ENCODE results near the gene TUB.

The TUB gene

GRCh38 chr11:8036986-8037385, 44.0 kb upstream of the TUB start:
- Mint-ChIP-seq H3K27ac (no peak overlapping the region), H3K4me1 (peaks cover 27% of the 10 kb centered on the region), H3K9me3 (no peaks in the 10 kb centered on the region), H3K27me3 (ENCODE audit: low read depth) (peaks cover 27% of the 10 kb centered on the region), H3K36me3 (ENCODE audit: low read depth) (no peaks in the 10 kb centered on the region), H3K4me3 (no peak overlapping the region)
- TF ChIP-seq, protein P1, sequence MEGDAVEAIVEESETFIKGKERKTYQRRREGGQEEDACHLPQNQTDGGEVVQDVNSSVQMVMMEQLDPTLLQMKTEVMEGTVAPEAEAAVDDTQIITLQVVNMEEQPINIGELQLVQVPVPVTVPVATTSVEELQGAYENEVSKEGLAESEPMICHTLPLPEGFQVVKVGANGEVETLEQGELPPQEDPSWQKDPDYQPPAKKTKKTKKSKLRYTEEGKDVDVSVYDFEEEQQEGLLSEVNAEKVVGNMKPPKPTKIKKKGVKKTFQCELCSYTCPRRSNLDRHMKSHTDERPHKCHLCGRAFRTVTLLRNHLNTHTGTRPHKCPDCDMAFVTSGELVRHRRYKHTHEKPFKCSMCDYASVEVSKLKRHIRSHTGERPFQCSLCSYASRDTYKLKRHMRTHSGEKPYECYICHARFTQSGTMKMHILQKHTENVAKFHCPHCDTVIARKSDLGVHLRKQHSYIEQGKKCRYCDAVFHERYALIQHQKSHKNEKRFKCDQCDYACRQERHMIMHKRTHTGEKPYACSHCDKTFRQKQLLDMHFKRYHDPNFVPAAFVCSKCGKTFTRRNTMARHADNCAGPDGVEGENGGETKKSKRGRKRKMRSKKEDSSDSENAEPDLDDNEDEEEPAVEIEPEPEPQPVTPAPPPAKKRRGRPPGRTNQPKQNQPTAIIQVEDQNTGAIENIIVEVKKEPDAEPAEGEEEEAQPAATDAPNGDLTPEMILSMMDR (IDR thresholded peaks at IDR 0.05; ENCODE audit: unreplicated experiment in 3 of 3), result no peak

DNA sequence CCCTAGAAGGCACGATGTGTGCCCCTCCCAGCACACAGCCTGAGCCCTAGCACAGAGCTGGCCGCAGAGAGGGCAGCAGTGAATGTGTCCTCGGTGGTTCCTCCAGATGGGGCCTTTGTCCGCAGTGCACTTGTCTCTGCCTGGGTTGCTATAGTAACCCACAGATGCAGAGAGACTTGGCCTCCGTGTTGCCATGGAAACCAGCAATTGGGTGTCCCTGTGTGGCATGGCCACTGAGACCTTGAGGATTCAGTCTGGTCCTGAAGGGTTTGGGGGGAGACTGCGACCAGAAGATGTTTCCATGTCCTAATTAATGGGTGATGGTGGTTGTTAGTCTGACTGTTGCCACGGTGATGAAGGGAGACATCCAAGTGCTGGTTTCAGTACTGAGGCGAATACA, 42.6 kb upstream of the TUB start:
- TF ChIP-seq, protein P1 (IDR thresholded peaks at IDR 0.05; ENCODE audit: unreplicated experiment in 3 of 3), result no peak
- H3K4me3 Mint-ChIP-seq, result no peak overlapping the region
- peaks cover 18% of the 10 kb centered on the region for H3K27me3 Mint-ChIP-seq (ENCODE audit: low read depth)
- H3K4me1 Mint-ChIP-seq, result peaks cover 21% of the 10 kb centered on the region
- H3K27ac Mint-ChIP-seq, result no peak overlapping the region
- H3K36me3 Mint-ChIP-seq (ENCODE audit: low read depth), result no peaks in the 10 kb centered on the region
- peaks cover 3% of the 10 kb centered on the region for H3K9me3 Mint-ChIP-seq

GRCh38 chr11:8038811-8039529, 42.0 kb upstream of the TUB start:
- Mint-ChIP-seq H3K9me3 (peaks cover 5% of the 10 kb centered on the region), H3K27me3 (ENCODE audit: low read depth) (peaks cover 17% of the 10 kb centered on the region), H3K36me3 (ENCODE audit: low read depth) (no peaks in the 10 kb centered on the region), H3K27ac (no peak overlapping the region), H3K4me3 (no peak overlapping the region), H3K4me1 (peaks cover 18% of the 10 kb centered on the region)
- TF ChIP-seq, protein P1 (IDR thresholded peaks at IDR 0.05; ENCODE audit: unreplicated experiment in 3 of 3), result no peak

- no peaks in the 10 kb centered on the region for H3K36me3 Mint-ChIP-seq (ENCODE audit: low read depth)
- H3K4me1 Mint-ChIP-seq, result peaks cover 17% of the 10 kb centered on the region
- H3K9me3 Mint-ChIP-seq, result peaks cover 5% of the 10 kb centered on the region
- peaks cover 21% of the 10 kb centered on the region for H3K27me3 Mint-ChIP-seq (ENCODE audit: low read depth)
- TF ChIP-seq, protein P1 (IDR thresholded peaks at IDR 0.05; ENCODE audit: unreplicated experiment in 3 of 3), result no peak
- no peak overlapping the region for H3K4me3 Mint-ChIP-seq
- H3K27ac Mint-ChIP-seq, result no peak overlapping the region
These were observed 41.3 kb upstream of the TUB start for GRCh38 chr11:8039530-8040260.

DNA sequence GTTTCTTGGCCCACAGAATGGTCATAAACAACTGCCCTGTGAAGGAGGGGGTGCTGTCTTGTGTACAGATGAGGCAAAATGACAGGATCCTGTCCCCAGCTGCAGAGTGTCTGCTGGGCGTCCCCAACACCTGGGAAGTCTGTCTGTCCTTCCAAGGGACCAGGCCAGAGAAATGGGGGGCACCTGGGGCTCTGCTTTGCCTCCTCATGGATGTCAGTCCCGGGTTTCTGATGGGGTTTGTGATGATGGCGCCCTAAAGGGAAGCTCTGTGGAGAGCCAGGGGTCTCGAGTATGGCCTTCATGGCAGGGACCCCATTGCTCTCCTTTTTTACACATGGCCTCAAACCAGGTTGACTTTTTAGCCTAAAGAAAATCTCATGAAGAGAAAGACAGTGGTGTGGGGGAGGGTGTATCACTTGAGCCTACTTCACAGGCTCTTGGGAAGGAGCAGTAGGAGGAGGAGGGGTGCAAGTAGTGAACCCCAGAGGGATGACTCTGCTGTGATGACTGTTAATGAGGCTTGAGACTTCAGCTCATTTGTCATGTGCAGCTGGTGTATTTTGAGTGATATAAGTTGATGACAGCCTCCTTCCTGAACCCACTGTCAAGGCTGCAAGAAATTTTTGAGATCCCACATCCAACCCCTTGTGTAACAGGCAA, 40.6 kb upstream of the TUB start:
- H3K27me3 Mint-ChIP-seq (ENCODE audit: low read depth), result peaks cover 20% of the 10 kb centered on the region
- TF ChIP-seq, protein P1 (IDR thresholded peaks at IDR 0.05; ENCODE audit: unreplicated experiment in 3 of 3), result no peak
- no peak overlapping the region for H3K27ac Mint-ChIP-seq
- peaks cover 5% of the 10 kb centered on the region for H3K9me3 Mint-ChIP-seq
- peaks cover 10% of the 10 kb centered on the region for H3K4me1 Mint-ChIP-seq
- no peak overlapping the region for H3K4me3 Mint-ChIP-seq
- no peaks in the 10 kb centered on the region for H3K36me3 Mint-ChIP-seq (ENCODE audit: low read depth)

Data from nephron (organoid).